HG03139 (cell line): ENCODE results near the gene RASSF5.
"Not testable (repeated sequence)": the region's sequence is repeated elsewhere in the genome, so short reads cannot be mapped to it uniquely, and the experiment has no call there.

Experiments used
- ATAC-seq: cut with Tn5 transposase; IDR thresholded peaks from one replicate; pipeline ENCODE4 v1.9.1; 2021; ENCODE audit not compliant: unreplicated experiment

The RASSF5 gene

DNA sequence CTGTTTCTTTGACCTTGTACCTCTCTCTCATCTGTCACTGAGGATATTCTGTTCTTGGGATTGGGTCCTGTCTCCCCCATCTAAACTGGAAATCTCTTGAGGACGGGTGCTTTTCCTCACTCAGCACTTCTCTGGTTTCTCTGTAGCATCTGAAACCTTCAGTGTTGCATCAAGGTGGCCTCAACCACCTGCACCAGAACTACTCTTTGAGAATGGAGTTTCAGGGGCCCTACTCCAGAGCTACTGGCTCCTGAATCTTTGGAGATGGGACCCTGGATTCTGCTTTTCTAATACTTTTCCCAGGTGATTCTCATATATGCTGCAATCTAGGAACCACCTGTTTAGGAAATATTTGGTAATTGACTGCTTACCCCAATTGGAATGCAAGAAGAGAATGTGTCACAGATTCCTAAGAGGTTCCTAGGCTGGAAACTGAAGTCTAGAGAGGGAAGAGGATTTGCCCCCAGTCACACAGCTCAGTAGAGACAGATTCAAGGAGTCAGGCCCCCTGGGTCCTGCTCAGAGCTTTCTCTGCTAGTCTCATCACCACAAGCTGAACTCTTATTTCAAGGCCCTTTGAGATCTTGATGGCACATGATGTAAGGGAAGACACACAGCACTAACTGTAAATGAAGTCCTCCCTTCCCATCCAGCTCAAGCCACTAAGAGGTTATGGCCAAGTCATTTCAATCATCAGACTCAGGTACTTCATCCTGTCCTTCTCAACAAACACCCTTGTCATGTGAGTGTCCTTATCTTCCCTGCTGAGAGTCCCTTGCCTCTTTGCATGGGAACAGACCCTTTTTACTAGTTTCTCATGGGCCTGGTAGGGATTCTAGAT, 56.3 kb downstream of the RASSF5 start:
- peak; percentile 17 for ATAC-seq

DNA sequence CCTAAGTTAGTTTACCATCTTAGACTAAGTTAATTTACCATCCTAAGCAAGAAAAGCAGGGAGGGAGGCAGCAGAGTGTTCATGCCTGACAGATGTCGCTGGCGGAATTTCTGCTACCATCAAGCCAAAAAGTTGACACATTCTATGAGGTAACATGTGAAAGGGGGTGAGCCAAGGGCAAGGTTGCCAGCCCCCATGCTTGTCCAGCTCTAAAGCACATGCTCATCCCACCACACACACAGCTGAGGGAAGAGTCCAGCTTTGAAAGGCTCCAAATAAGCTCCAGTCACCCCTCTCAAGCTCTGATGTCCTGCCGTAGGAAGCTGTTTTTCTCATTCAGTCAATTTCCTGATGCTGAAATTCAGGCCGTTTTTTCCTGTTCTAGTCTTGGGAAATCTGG, 58.7 kb downstream of the RASSF5 start:
- no peak for ATAC-seq

DNA sequence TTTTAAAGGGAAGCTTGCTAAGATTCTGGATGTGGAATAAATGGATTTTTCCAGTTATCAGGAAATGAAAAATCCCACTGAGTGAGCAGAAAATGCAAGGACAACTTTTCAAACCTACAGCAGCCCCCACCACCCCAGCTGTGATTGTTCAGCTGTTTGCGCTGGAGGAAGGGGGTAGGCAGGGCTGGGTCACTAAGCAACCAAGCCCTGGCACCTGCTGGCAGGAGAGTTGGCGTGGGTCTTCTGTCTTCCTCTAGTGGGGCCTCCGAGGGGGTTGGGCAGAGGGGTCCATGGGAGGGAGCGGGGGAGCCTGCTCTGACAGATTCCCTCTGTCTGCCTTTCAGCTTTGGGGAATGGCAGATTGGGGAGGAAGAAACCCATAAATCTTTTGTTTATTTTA, 59.7 kb downstream of the RASSF5 start:
- ATAC-seq, result no peak

DNA sequence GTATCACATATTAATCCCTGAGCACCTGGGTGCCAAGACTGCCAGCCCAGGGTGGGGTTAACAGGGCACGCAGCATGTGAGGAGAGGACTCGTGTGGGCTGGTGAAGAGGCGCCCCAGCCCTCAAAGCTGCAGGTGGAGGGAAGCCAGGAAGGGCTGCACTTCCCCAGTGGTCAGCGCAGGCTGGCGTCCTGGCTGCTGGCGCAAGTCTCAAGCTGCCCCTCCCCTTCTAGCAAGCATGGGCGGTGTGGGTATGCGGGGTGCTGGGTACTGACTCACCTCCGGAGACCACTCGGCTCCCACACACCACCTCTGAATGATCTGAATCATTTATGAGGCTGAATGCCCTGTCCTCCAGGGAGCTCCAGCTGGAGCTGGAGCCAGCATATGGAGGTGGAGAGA, 60.9 kb downstream of the RASSF5 start:
- ATAC-seq, result no peak

DNA sequence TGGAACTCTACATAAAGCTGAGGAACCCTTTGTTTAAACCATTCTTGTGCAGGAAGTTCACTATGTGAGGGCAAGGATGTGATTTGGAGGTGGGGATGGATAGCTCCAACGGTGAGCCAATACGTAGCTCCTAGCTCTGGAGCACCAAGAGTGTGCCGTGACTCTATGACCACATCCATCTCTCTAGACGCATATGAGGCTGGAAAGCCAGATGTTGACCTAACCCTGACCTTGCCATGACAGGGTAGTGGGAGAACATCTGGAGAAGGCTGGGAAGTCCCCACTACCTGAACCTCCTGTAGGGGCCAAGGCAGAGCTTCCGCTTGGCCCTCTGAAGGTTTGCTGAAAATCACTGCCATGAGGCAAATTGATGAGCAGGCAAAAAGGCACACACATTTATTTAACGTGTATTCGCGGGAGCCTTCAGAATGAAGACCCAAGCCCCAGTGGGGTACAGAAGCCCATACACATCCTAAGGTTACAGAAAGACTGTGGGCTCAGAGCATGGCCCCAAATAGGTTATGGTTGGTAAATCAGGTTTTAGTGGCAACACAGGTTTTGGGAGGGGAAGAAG, 61.5 kb downstream of the RASSF5 start:
- ATAC-seq, result no peak

DNA sequence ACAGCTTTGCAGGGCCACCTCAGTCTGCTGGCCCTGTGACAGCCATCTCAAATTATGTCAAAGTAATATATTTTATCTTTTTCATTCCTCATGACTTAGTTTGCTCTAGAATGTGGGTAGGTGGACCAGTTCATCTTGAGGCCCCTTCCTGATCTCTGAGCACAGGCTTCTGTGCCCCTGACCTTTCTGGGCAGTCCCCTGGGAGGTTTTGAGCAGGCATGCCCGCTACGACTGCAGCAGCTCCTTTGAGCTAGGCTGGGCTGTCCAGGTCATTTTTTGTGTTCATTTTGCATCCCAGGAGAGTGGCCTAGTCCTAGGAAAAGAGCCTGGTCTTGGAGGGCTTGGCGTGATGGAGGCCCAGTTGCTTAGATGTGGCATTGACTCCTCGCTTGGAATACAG, 62.2 kb downstream of the RASSF5 start:
- ATAC-seq, result no peak

DNA sequence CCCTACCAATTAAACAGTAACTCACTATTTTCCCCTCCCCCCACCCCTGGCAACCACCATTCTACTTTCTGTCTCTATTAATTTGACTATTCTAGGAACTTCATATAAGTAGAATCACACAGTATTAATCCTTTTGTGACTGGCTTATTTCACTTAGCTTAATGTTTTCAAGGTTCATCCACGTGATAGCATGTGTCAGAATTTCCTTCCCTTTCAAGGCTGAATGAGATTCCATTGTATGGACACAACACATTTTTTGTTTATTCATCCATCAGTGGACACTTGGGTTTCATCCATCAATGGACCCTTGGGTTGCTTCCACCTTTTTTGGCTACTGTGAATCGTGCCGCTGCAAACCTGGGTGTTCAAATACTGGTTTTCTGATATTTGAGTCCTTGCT, 63.2 kb downstream of the RASSF5 start:
- ATAC-seq, result no peak

DNA sequence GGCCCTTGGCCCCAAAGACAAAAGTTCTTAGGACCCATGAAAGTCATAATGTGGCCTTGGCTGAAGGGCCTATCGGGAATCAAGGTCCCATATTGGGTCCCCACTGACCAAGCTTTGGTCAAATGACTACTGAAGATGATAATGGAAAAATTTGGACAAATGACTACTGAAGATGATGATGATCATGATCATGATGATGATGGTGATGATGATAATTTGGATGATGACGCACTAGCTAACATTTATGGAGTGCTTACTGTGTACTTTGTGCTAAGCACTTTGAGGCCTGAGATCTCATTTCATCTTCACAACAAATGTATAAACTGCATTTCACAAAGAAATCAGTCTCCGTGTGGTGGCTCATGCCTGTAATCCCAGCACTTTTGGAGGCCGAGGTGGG, 65.5 kb downstream of the RASSF5 start:
- ATAC-seq, result no peak

DNA sequence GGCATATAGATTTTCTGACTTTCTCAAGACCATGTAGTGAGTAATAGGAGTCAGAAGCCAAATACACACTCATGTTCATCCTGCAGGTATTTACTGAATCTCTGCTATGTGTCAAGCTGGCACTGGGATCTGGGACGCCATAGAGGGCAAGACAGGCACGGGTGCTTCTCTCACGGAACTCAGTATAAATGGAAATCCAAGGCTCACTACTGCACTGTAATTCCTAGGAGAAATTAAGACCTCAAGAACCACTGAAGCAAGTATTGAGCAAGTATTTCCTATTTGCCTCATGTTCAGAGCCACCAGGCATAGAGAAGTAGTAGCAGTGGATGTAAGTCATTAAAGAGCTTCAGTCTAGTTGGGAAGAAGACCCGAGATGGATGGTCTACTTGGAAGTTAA, 66.0 kb downstream of the RASSF5 start:
- ATAC-seq, result no peak

DNA sequence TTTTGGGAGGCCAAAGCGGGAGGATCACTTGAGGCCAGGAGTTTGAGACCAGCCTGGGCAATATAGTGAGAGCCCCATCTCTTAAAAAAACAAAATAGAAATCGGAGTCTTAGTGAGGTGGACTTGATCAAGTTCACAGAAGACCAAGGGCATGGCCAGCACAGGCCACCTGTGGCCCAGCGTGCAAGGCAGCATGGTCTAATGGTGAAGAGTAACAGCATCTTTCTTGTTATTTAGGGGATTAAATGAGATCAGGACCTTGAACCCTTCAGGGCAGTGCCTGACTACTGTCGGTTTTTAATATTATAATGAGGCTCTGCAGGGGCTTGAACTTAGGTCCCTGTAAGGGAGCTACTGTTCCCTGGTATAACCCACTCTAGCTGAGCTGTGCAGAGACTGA, 66.4 kb downstream of the RASSF5 start:
- ATAC-seq, result no peak

DNA sequence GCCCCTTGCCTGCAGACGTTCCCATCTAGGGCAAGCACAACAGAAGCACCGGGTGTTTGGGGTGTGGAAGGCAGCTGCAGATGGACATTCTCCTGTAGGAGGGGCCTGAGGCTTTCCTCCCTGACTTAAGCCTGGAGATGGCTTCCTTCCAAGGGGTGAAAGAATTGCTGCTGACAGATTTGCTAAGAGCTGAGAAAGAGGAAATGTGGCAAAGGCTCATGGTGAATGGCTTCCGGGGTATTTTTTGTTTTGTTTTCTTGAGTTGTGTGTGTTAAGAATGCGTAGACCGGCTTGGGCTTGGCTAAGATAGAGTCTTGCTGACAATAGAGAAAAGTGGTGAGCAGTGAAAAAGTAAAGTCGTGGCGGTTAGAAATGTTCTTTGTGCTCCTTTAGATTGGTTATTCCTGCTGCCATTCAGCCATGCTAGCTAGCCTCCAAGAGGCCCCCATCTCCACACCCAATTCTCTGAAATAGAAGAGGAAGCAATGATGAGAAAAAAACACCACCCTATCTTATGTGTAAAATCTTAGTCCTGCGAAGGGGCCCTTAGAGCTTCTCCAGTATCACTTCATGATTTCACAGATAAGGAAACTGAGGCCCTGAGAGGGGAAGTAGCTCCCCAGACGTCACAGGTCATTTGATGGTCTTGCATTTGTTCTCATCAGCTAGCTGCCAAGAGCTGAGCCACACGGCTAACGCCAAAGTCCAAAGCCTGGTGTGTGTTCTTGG, 68.0 kb downstream of the RASSF5 start:
- no peak for ATAC-seq

DNA sequence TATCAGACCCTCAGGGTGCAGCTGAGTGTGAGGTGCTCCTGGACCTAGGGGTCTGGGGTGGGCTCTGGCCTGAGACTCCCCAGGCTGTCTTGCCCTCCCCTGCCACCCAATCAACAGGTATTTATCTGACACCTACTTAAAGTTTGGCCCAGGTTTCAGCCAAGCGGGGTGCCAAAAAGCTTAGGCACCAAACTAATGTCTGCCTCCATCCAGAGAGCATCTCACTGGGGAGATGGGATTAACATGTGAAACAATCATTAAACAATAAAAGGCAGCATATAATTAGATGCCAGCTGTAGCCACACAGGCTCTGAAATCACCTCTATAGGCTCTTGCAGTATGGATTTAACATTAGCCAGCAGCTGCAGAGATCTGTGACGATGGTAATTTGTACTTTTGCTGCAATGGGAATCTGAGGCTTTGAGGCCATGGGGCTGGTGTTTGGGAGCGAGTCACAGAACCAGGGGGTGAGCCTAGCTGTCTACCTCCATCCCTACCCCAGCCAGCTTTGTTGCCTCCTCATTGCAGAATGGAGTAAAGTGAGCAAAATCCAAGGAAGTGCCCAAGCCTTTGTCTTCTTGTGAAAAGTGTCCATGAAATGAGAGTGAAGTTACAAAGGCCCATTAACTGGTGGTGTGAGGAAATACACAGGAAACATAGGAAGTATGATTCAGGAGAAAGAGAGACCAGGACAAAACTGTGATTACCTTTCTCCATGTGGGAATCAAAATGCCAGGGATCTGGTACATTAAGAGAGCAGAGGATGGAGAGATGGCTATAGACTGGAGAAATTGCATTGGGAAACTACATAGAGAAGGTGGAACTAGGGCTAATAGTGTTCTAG, 68.8 kb downstream of the RASSF5 start:
- ATAC-seq, result no peak

DNA sequence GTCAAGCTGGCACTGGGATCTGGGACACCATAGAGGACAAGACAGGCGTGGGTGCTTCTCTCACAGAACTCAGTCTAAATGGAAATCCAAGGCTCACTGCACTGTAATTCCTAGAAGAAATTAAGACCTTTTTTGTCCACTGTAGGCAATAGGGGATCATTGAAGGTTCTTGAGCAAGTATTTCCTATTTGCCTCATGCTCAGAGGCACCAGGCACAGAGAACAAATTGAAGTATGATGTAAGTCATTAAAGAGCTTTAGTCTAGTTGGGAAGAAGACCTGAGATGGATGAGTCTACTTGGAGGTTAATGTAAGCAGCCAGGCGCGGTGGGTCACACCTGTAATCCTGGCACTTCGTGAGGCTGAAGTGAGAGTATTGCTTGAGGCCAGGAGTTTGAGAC, 70.3 kb downstream of the RASSF5 start:
- ATAC-seq, result no peak

DNA sequence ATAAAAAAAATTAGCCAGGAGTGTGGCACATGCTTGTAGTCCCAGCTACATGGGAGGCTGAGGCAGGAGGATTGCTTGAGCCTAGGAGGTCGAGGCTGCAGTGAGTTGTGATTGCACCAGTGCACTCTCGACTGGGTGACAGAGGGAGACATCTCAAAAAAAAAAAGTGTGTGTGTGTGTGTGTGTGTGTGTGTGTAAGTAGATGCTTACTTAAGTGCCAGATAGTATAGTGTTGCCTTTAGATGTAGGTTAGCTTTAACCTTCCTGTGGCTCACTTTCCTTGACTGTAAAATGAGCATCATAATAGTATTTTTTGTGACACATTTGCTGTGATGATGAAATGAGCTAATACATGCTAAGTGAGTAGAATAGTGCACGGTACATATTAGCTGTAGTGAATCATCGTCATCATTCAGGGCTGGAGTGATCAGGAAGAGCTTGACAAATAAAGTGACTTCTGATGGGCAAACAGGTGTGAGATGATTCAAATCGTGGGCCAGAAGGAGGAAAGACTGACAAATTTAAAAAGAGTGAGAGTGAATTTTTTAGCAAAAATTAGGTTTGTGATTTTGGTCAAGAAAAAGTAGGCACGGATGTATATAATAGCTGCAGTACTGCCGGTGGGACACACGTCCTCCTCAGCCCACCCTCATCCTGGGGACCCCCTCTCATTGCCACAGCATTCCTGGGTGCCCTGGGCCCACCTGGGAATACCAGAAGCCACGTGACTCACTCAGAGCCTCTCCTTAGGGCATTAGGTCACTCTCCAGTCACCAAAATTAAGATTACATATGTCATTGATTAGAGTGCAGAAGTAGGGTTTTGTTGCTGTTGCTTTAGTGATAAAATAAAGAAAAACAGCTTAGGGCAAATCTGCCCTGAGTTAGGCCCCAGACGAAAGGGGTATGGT, 71.0 kb downstream of the RASSF5 start:
- no peak for ATAC-seq

DNA sequence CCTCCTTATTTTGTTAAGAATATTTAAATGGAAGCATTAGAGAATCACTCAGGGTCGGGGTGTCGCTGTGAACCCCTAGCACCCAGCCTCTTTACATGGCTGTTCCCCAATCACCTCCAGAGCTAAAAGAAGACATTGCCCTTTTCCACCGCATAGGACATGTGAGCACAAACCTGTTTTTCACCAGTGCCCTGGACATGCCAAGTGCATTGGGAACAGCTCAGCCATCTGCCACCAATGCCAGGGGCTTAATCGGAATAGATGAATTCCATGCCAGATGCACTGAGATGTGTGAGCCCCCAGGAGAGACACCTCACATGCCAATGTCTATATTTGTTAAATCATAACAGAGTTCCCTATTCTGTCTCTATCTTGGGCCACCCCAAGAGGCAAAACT, 71.6 kb downstream of the RASSF5 start:
- ATAC-seq, result no peak

DNA sequence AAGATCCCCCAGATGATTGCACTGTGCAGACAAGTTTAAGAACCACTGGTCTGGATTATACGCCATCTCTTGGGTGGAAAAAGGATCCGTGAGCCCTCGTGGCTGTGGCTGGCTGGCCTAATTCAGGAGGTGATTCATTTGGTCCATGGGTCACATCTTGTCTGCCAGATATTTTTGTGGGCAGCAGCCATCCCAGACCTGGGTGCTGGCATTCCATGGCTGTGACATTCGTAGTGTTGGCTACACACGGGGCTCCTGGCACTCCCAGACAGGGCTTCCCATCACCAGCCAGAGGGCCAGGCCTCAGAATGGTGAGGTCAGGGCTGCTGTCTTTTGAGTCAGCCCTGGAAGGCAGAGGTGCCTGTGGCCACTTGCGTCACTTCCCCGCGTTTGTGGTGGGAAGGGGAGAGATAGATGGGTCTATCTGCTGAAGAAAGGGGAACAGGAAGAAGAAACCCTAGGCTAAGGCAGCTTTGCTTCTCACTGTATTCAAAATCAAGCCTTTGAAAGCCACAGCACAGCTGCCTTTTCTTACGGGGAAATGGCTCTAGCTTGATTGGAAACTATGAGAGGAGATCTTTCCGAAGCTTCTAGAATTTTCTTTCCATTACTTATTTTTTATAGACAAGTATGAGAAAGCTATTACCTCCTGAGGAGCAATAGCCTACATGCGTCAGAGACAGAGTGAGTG, 72.6 kb downstream of the RASSF5 start:
- ATAC-seq, result peak; percentile 78

DNA sequence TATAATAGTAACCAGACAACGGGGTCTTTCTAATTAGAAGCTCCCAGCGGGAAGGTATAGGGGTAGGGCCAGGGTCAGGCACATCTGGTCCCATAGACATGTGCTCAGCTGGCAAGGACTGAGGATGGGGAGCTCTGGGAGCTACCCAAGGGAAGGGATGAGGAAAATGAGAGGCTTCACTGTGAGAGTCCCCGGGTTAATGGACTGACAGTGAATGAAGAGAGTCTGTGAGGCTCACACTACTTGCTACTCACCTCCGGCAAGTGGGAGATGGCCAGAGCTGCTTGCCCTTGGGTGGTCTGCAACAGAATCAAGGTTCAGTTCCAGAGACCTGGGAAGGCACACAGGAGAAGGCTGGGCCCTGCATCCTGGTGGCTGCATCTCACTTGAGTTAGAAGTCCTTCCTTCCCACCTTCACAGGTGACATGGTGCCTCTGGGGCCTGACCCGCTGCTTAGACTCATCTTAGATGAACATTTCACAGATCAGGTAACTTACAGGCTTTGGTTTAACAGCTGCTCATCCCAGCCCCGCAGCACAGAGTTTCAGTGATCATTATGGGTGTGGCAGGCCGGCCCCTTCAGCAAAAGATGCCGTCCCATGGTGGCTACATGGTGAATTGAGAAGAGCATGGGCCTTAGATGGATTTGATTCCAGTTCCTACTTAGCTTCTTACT, 73.2 kb downstream of the RASSF5 start:
- peak; percentile 9 for ATAC-seq

DNA sequence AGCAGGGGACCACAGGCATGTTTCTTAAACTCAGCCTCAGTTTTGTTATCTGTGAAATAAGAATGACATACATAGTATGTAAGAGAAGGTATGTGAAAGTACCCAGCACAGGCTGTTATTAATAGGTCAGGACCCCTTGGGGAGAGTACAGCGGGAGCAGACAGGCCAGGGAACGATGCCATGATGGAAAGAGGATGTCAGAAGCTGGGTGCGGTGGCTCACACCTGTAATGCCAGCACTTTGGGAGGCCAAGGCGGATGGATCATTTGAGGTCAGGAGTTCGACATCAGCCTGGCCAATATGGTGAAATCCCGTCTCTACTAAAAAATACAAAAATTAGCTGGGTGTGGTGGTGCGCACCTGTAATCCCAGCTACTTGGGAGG, 73.8 kb downstream of the RASSF5 start:
- ATAC-seq, result not testable (repeated sequence)

DNA sequence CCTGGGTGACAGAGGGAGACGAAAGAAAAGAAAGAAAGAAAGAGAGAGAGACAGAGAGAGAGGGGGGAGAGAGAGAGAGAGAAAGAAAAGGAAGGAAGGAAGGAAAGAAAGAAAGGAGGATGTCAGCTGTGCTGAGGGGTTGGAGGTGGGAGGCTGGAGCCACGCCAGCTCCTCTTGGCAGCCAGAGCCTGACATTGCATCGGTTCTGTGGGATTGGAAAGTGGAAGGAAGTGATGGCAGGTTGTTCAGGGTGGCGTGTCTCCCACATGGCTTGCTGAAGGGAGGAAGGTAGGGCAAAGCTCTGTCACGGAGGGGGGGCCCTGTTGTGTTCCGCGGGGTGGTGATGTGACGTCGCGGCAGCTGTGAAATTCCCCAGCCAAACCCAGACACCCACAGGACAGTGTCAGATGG, 74.2 kb downstream of the RASSF5 start:
- ATAC-seq, result no peak
